ENCODE data around the gene TOPORS. TPM values are rescaled to one million over a fixed set of nuclear protein-coding genes. Genes with fewer than 3 reads are reported as not detected.

TOPORS gene
- total and polyA plus RNA-seq, 2 donors (not counting 1 experiment from before 2014, with no cell fraction given) = 10.1 to 21.4 TPM

DNA sequence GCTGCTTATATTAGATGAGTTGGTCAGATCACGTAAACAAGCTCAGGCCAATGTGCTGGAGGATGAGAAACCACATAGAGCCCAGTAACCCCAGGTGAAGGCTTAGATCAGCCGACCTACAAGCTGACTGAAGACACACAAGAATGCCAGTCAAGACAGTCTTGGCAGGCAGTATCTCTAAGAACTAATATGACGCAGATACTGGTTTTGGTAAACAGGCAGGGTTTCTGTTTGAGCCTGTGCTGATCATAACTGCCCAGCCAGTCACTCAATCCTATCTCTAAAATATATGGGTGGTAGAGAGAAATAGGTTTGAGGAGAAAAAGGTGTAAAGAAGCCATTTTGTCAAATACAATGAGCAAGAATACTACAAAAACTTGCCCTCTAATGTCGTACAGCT is 18.6 kb downstream of the TOPORS start:
- H3K9ac ChIP-seq (ENCODE audit: low read length) = no peak overlapping the region
- no peaks in the 10 kb centered on the region for H3K9me3 ChIP-seq (ENCODE audit: control extremely low read depth in 1 of 3, control insufficient read depth in 2 of 3, insufficient read depth in 1 of 3, low read length in 2 of 3)
- no peak overlapping the region for H3K4me2 ChIP-seq (replicated peaks; ENCODE audit: low read depth, low read length, poor library complexity, severe bottlenecking)
- no peak overlapping the region for H3K27ac ChIP-seq (ENCODE audit: low read length in 2 of 2)
- ATAC-seq (ENCODE audit: low read depth) (no peak), DNase-seq (no peak)
- H2AFZ ChIP-seq (ENCODE audit: insufficient read depth, low read depth, low read length, poor library complexity, severe bottlenecking) = no peak overlapping the region
- no peak overlapping the region for H3K4me3 Mint-ChIP-seq
- intact Hi-C loops (cut with micrococcal nuclease) = no loop called here
- H3K27me3 ChIP-seq (replicated peaks in 1 of 4; ENCODE audit: control extremely low read depth in 1 of 4, control insufficient read depth in 3 of 4, insufficient read depth in 4 of 4, low read length in 3 of 4) = no peaks in the 10 kb centered on the region
- POLR2A ChIA-PET = no interaction called here
- H3K79me2 ChIP-seq (ENCODE audit: control insufficient read depth, insufficient read depth, low read length) = no peaks in the 10 kb centered on the region
- TF ChIP-seq, protein P1, sequence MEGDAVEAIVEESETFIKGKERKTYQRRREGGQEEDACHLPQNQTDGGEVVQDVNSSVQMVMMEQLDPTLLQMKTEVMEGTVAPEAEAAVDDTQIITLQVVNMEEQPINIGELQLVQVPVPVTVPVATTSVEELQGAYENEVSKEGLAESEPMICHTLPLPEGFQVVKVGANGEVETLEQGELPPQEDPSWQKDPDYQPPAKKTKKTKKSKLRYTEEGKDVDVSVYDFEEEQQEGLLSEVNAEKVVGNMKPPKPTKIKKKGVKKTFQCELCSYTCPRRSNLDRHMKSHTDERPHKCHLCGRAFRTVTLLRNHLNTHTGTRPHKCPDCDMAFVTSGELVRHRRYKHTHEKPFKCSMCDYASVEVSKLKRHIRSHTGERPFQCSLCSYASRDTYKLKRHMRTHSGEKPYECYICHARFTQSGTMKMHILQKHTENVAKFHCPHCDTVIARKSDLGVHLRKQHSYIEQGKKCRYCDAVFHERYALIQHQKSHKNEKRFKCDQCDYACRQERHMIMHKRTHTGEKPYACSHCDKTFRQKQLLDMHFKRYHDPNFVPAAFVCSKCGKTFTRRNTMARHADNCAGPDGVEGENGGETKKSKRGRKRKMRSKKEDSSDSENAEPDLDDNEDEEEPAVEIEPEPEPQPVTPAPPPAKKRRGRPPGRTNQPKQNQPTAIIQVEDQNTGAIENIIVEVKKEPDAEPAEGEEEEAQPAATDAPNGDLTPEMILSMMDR (IDR thresholded peaks at IDR 0.05) = no peak
- no peak for TF ChIP-seq EZH2 (IDR thresholded peaks at IDR 0.05; ENCODE audit: borderline replicate concordance, insufficient read depth, low read depth, low read length, poor library complexity, severe bottlenecking)
- 100% methylated on average over 1 of the region's 4 CpGs for WGBS (ENCODE audit: insufficient coverage)
- H3K4me1 Mint-ChIP-seq = no peaks in the 10 kb centered on the region
- no peaks in the 10 kb centered on the region for H3K9me3 Mint-ChIP-seq (ENCODE audit: insufficient read depth)
- H3K27me3 Mint-ChIP-seq = no peaks in the 10 kb centered on the region
- no peaks in the 10 kb centered on the region for H3K4me1 ChIP-seq (ENCODE audit: control insufficient read depth in 2 of 2, insufficient read depth in 2 of 2, low read length in 2 of 2)
- H3K36me3 ChIP-seq (replicated peaks in 1 of 2; ENCODE audit: control extremely low read depth in 1 of 2, control insufficient read depth in 1 of 2, extremely low read depth in 1 of 2, insufficient read depth in 2 of 2, low read length in 1 of 2) = no peaks in the 10 kb centered on the region
- CTCF ChIA-PET = interaction anchor here (0.8 kb wide), 1 partner anchor 48 kb away, joined by 3 read pairs; no protein-coding TSS in a partner anchor
- no peak overlapping the region for H3K27ac Mint-ChIP-seq
- no peak overlapping the region for H3K4me3 ChIP-seq (ENCODE audit: control extremely low read depth in 1 of 5, extremely low read depth in 1 of 5, insufficient read depth in 1 of 5, low read depth in 2 of 5, low read length in 4 of 5)
- H4K20me1 ChIP-seq (ENCODE audit: control insufficient read depth, insufficient read depth, low read length, poor library complexity, severe bottlenecking) = no peaks in the 10 kb centered on the region

- ATAC-seq (ENCODE audit: low read depth) = no peak
- Histone ChIP-seq H3K79me2 (ENCODE audit: control insufficient read depth, insufficient read depth, low read length) (no peaks in the 10 kb centered on the region), H3K36me3 (replicated peaks in 1 of 2; ENCODE audit: control extremely low read depth in 1 of 2, control insufficient read depth in 1 of 2, extremely low read depth in 1 of 2, insufficient read depth in 2 of 2, low read length in 1 of 2) (no peaks in the 10 kb centered on the region), H3K4me3 (ENCODE audit: control extremely low read depth in 1 of 5, extremely low read depth in 1 of 5, insufficient read depth in 1 of 5, low read depth in 2 of 5, low read length in 4 of 5) (no peak overlapping the region), H3K27ac (ENCODE audit: low read length in 2 of 2) (no peak overlapping the region), H3K4me1 (ENCODE audit: control insufficient read depth in 2 of 2, insufficient read depth in 2 of 2, low read length in 2 of 2) (no peaks in the 10 kb centered on the region), H3K9me3 (ENCODE audit: control extremely low read depth in 1 of 3, control insufficient read depth in 2 of 3, insufficient read depth in 1 of 3, low read length in 2 of 3) (no peaks in the 10 kb centered on the region), H3K27me3 (replicated peaks in 1 of 4; ENCODE audit: control extremely low read depth in 1 of 4, control insufficient read depth in 3 of 4, insufficient read depth in 4 of 4, low read length in 3 of 4) (no peaks in the 10 kb centered on the region), H2AFZ (ENCODE audit: insufficient read depth, low read depth, low read length, poor library complexity, severe bottlenecking) (no peak overlapping the region), H3K4me2 (replicated peaks; ENCODE audit: low read depth, low read length, poor library complexity, severe bottlenecking) (no peak overlapping the region), H3K9ac (ENCODE audit: low read length) (no peak overlapping the region), H4K20me1 (ENCODE audit: control insufficient read depth, insufficient read depth, low read length, poor library complexity, severe bottlenecking) (no peaks in the 10 kb centered on the region)
- Mint-ChIP-seq H3K27me3 (no peaks in the 10 kb centered on the region), H3K4me3 (no peak overlapping the region), H3K4me1 (no peaks in the 10 kb centered on the region), H3K9me3 (ENCODE audit: insufficient read depth) (no peaks in the 10 kb centered on the region), H3K27ac (no peak overlapping the region)
- ChIA-PET POLR2A (no interaction called here), CTCF (no interaction called here)
- TF ChIP-seq EZH2 (IDR thresholded peaks at IDR 0.05; ENCODE audit: borderline replicate concordance, insufficient read depth, low read depth, low read length, poor library complexity, severe bottlenecking) = no peak
- TF ChIP-seq, protein P1 (IDR thresholded peaks at IDR 0.05) = no peak
- WGBS (ENCODE audit: insufficient coverage) = 100% methylated on average over 1 of the region's 6 CpGs
- intact Hi-C loops (cut with micrococcal nuclease) = no loop called here
- DNase-seq = no peak
Observed at GRCh38 chr9:32533336-32533735, 19.1 kb downstream of the TOPORS start.

All from B cell (primary cell).